SU-DHL-6 (cell line): Measurements from ENCODE around the gene RAB9B.

Source experiments
- H2AFZ ChIP-seq: fragments of 200-600 bp; sonication (generic); 2 replicates; pipeline ENCODE4 v1.6.1; 2014; ENCODE audit warnings: low read depth, mild to moderate bottlenecking, moderate library complexity, mixed read lengths, antibody characterized with exemption, low read length; ENCODE audit not compliant: severe bottlenecking
- H3F3A ChIP-seq: fragments of 200-600 bp; shearing (Covaris generic); 2 replicates; pipeline ENCODE4 v1.6.0; 2016; ENCODE audit warnings: antibody characterized with exemption, mild to moderate bottlenecking; ENCODE audit not compliant: insufficient read depth
- H3K27ac ChIP-seq: fragments of 200-600 bp; sonication (generic); 2 replicates; pipeline ENCODE4 v1.5.1; 2016; ENCODE audit warnings: low read depth, mild to moderate bottlenecking, low read length, moderate library complexity, mixed read lengths
- H3K27me3 ChIP-seq: fragments of 200-600 bp; sonication (generic), shearing (Covaris generic); 2 replicates; pipeline ENCODE4 v1.6.0; 2014; ENCODE audit warnings: mild to moderate bottlenecking, low read length
- H3K36me3 ChIP-seq: fragments of 200-600 bp; sonication (generic); 2 replicates; pipeline ENCODE4 v1.6.1; 2014; ENCODE audit warnings: mild to moderate bottlenecking, low read length, mixed read lengths
- H3K4me2 ChIP-seq: fragments of 300-600, 200-600 bp; shearing (Covaris generic), sonication (generic); 2 replicates; pipeline ENCODE4 v1.6.0; 2014; ENCODE audit warnings: low read length, low read depth, mild to moderate bottlenecking; ENCODE audit not compliant: poor library complexity, severe bottlenecking
- H3K4me3 ChIP-seq: fragments of 200-600 bp; sonication (generic); 2 replicates; pipeline ENCODE4 v1.5.1; 2014; ENCODE audit warnings: antibody characterized with exemption, low read length, mild to moderate bottlenecking, mixed read lengths; ENCODE audit not compliant: insufficient read depth, poor library complexity, severe bottlenecking
- H3K79me2 ChIP-seq: fragments of 200-600 bp; sonication (generic); 2 replicates; pipeline ENCODE4 v1.6.1; 2014; ENCODE audit warnings: mild to moderate bottlenecking, low read length, moderate library complexity; ENCODE audit not compliant: insufficient read depth
- H3K9ac ChIP-seq: fragments of 200-600 bp; sonication (generic); 2 replicates; pipeline ENCODE4 v1.7.0; 2014; ENCODE audit warnings: mild to moderate bottlenecking, low read length
- H3K9me2 ChIP-seq: fragments of 200-600 bp; sonication (generic); replicated peaks from 2 replicates; pipeline ENCODE4 v1.6.1; 2014; ENCODE audit warnings: low read length; ENCODE audit not compliant: insufficient read depth
- H3K9me3 ChIP-seq: fragments of 200-600 bp; sonication (generic); 2 replicates; pipeline ENCODE4 v1.6.1; 2014; ENCODE audit warnings: low read length, mixed read lengths; ENCODE audit not compliant: insufficient read depth
- H4K20me1 ChIP-seq: fragments of 200-600 bp; sonication (generic); 2 replicates; pipeline ENCODE4 v1.6.1; 2014; ENCODE audit warnings: low read depth, mild to moderate bottlenecking, antibody characterized with exemption, low read length, moderate library complexity, mixed read lengths
- EZH2phosphoT487 ChIP-seq: fragments of 200-600 bp; sonication (generic), shearing (Covaris generic); conservative IDR thresholded peaks from 2 replicates; pipeline ENCODE4 v1.6.1; 2018; ENCODE audit warnings: mild to moderate bottlenecking, antibody characterized with exemption, low read length, moderate library complexity, mixed read lengths
- TF ChIP-seq, protein P1 (sequence below): fragments of 200-600 bp; sonication (generic); IDR thresholded peaks from one replicate; pipeline ENCODE4 v1.5.1; 2017; ENCODE audit warnings: antibody characterized with exemption, mild to moderate bottlenecking, low read length, moderate library complexity; ENCODE audit not compliant: insufficient read depth, poor library complexity, severe bottlenecking

The RAB9B gene

DNA sequence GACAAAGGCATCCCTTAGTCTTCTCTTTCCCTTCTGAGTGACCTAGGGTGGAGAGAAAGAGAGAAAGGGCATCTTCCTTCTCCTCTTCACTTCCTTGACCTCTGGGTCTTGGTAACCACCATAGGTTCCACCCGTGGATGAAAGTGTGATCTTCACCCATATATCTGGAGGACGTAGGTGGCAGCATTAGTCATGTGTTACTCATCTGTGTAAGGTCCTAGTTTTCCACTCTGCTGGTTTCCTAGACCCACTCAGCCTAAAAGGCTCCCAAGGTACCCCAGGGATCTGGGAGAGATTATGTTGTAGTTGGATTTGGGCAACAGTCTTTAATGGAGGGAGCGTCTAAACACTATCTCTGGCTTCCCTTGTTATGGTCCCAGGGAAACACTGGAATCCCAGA is 45.5 kb upstream of the RAB9B start:
- no peak overlapping the region for H3K4me2 ChIP-seq
- no peaks in the 10 kb centered on the region for H3K36me3 ChIP-seq
- no peaks in the 10 kb centered on the region for H3K9me3 ChIP-seq
- H3K27me3 ChIP-seq: no peaks in the 10 kb centered on the region
- H2AFZ ChIP-seq: no peak overlapping the region
- no peaks in the 10 kb centered on the region for H4K20me1 ChIP-seq
- TF ChIP-seq, protein P1, sequence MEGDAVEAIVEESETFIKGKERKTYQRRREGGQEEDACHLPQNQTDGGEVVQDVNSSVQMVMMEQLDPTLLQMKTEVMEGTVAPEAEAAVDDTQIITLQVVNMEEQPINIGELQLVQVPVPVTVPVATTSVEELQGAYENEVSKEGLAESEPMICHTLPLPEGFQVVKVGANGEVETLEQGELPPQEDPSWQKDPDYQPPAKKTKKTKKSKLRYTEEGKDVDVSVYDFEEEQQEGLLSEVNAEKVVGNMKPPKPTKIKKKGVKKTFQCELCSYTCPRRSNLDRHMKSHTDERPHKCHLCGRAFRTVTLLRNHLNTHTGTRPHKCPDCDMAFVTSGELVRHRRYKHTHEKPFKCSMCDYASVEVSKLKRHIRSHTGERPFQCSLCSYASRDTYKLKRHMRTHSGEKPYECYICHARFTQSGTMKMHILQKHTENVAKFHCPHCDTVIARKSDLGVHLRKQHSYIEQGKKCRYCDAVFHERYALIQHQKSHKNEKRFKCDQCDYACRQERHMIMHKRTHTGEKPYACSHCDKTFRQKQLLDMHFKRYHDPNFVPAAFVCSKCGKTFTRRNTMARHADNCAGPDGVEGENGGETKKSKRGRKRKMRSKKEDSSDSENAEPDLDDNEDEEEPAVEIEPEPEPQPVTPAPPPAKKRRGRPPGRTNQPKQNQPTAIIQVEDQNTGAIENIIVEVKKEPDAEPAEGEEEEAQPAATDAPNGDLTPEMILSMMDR: no peak
- no peak for TF ChIP-seq EZH2phosphoT487
- no peak overlapping the region for H3K4me3 ChIP-seq
- no peaks in the 10 kb centered on the region for H3K9me2 ChIP-seq
- no peaks in the 10 kb centered on the region for H3K79me2 ChIP-seq
- H3K9ac ChIP-seq: no peak overlapping the region
- H3K27ac ChIP-seq: no peak overlapping the region
- H3F3A ChIP-seq: no peaks in the 10 kb centered on the region

DNA sequence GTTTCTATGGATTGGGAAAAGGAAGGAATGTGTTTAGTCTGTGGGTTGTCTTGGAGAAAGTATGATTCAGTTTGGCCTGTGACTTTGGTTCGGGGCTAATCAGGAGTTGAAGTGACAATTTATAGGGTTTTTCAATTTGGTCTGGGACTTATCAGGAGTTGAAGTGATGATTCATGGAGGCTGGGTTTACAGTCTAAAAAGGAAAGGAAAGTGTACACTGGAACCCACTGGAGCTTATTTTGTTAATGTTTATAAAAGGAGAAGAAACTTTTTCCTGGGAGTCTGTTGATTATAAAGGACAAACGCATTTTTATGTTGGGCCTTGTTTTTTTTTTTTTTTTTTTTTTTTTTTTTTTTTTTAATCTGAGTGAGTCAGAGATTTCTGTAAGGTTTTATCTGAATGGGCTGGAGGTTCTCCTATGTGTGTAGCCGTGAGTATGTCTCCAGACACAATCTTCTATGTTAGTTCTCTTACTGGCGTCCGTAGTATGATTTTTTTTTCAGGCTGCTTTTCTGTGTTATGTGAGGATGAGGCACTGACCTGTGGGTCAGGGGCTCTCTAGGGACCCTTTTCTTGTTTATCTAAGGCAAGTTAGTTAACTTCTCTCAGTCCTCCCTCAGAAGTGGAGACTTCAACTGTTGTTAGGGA is 33.0 kb upstream of the RAB9B start:
- H3K36me3 ChIP-seq: no peaks in the 10 kb centered on the region

DNA sequence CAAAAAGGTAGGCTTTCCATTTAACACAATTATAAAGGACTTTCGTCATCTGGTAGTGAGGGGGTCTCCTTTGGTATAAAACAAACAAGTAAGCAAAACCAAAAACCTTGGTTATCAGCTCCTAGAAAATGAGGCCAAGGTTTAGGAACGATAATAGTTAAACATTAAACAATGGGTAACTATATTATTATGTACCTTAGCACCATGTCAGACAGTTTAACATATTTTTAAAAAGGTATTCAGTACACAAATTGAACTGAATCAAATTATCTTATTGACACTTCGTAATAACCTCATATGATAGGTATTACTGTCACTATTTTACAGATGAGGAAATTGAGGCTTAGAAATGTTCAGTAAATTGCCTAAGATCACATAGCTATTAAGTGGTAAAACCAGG is 32.1 kb upstream of the RAB9B start:
- no peaks in the 10 kb centered on the region for H3K36me3 ChIP-seq
- H3K9ac ChIP-seq: no peak overlapping the region
- no peak overlapping the region for H3K27ac ChIP-seq
- no peak overlapping the region for H3K4me2 ChIP-seq
- H2AFZ ChIP-seq: no peak overlapping the region
- no peaks in the 10 kb centered on the region for H4K20me1 ChIP-seq
- TF ChIP-seq, protein P1: no peak
- no peak for TF ChIP-seq EZH2phosphoT487
- H3K9me2 ChIP-seq: no peaks in the 10 kb centered on the region
- no peak overlapping the region for H3K4me3 ChIP-seq
- H3K79me2 ChIP-seq: no peaks in the 10 kb centered on the region
- H3K27me3 ChIP-seq: no peaks in the 10 kb centered on the region
- no peaks in the 10 kb centered on the region for H3K9me3 ChIP-seq
- no peaks in the 10 kb centered on the region for H3F3A ChIP-seq

More for the DNA sequence above, 33.0 kb upstream of the RAB9B start:
- Histone ChIP-seq H4K20me1 (no peaks in the 10 kb centered on the region), H3K27me3 (no peaks in the 10 kb centered on the region), H3K4me2 (no peak overlapping the region), H3K27ac (no peak overlapping the region), H3K9me2 (no peaks in the 10 kb centered on the region), H3K9me3 (no peaks in the 10 kb centered on the region), H3K79me2 (no peaks in the 10 kb centered on the region), H3K9ac (no peak overlapping the region), H2AFZ (no peak overlapping the region), H3F3A (no peaks in the 10 kb centered on the region), H3K4me3 (no peak overlapping the region)
- TF ChIP-seq, protein P1: no peak
- TF ChIP-seq EZH2phosphoT487: no peak
